GM18519 (cell line): ENCODE results near the gene ATP2B2.
A peak's percentile ranks its signal among the peaks of the same experiment; 100 is the strongest.

Experiments
- ATAC-seq: cut with Tn5 transposase; IDR thresholded peaks from one replicate; pipeline ENCODE4 v1.9.1; 2021; ENCODE audit warnings: mild to moderate bottlenecking, moderate library complexity; ENCODE audit not compliant: unreplicated experiment, low FRiP score

Gene ATP2B2

GRCh38 chr3:10455545-10455914 lies 49.9 kb downstream of the ATP2B2 start:
- ATAC-seq = no peak

- no peak for ATAC-seq
These were observed 50.4 kb downstream of the ATP2B2 start for GRCh38 chr3:10454907-10455544.

- no peak for ATAC-seq
These were observed 51.8 kb downstream of the ATP2B2 start for GRCh38 chr3:10453431-10454163.

GRCh38 chr3:10450494-10451440 lies 54.6 kb downstream of the ATP2B2 start:
- no peak for ATAC-seq

- ATAC-seq = no peak
These were observed 56.0 kb downstream of the ATP2B2 start for GRCh38 chr3:10449436-10449835.

- no peak for ATAC-seq
These were observed 56.8 kb downstream of the ATP2B2 start for GRCh38 chr3:10448544-10448943.

GRCh38 chr3:10447527-10448260 lies 57.7 kb downstream of the ATP2B2 start:
- ATAC-seq = no peak

- ATAC-seq = no peak
These were observed 58.3 kb downstream of the ATP2B2 start for GRCh38 chr3:10447110-10447509.

- ATAC-seq = no peak
These were observed 59.7 kb downstream of the ATP2B2 start for GRCh38 chr3:10445561-10446175.

GRCh38 chr3:10444511-10444910 lies 60.9 kb downstream of the ATP2B2 start:
- no peak for ATAC-seq

- no peak for ATAC-seq
These were observed 61.3 kb downstream of the ATP2B2 start for GRCh38 chr3:10444110-10444429.

- no peak for ATAC-seq
These were observed 61.9 kb downstream of the ATP2B2 start for GRCh38 chr3:10443272-10444109.

GRCh38 chr3:10442151-10442795 lies 63.1 kb downstream of the ATP2B2 start:
- ATAC-seq = no peak

- ATAC-seq = no peak
These were observed 64.7 kb downstream of the ATP2B2 start for GRCh38 chr3:10440684-10441083.

GRCh38 chr3:10438902-10439610 lies 66.3 kb downstream of the ATP2B2 start:
- ATAC-seq = no peak

- ATAC-seq = no peak
These were observed 67.1 kb downstream of the ATP2B2 start for GRCh38 chr3:10437995-10438901.

- ATAC-seq = peak; percentile 61
These were observed 68.0 kb downstream of the ATP2B2 start for GRCh38 chr3:10437272-10437994.
